Prostate gland (tissue), 2 donors: Measurements from ENCODE around the gene MOB4.

Experiments
- CTCF ChIP-seq, 4 experiments: fragments of 200-600 bp in 2 of 4; fragments of 450-650 bp in 2 of 4; sonication (generic) in 2 of 4; IDR thresholded peaks; 1 replicate in 3 of 4; 2 replicates in 1 of 4; pipeline ENCODE4 v1.5.1; 2016 to 2019; ENCODE audit warnings: antibody characterized with exemption in 4 of 4, mild to moderate bottlenecking in 2 of 4, moderate library complexity in 2 of 4
- POLR2A ChIP-seq: fragments of 450-650 bp; IDR thresholded peaks from one replicate; pipeline ENCODE4 v1.6.1; 2016; ENCODE audit warnings: antibody characterized with exemption, mild to moderate bottlenecking
- POLR2AphosphoS5 ChIP-seq: sonication (generic); formaldehyde crosslinking; IDR thresholded peaks from one replicate; pipeline ENCODE4 v1.6.1; 2017; ENCODE audit warnings: antibody characterized with exemption

DNA sequence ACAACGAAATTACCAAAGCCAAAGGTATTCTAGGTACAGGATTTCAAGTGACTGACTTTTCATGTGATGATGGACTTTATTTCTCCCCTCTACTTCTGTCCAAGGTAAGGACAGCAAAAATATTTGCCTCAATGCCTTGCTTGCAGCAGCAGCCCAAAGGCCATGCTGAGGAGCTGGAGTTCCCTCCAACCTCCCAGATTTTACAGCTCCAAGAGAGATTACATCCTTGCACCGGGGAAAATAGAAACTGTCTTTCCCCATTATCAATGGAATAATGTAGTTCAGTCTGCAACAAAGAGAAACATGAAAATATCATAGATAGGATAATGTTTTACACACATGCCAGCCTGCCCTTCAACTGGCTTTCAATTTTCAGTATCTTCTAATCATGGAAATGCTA lies 29.7 kb upstream of the MOB4 start:
- TF ChIP-seq POLR2A = no peak
- TF ChIP-seq CTCF (IDR thresholded peaks at IDR 0.05) = no peak
- TF ChIP-seq POLR2AphosphoS5 = no peak
